GM13976 (cell line): Measurements from ENCODE around the gene CENPF.

Experiments
- DNase-seq: peaks from one replicate; pipeline ENCODE4 v3.0.0; 2012; ENCODE audit warnings: low spot score
- in situ Hi-C: fragments of 300-500 bp; cut with MboI; formaldehyde crosslinking; loops from one replicate; pipeline ENCODE4 v1.12.0; 2022; ENCODE audit warnings: low sequenced_read_pairs, mixed read lengths, inconsistent platforms; ENCODE audit not compliant: unreplicated experiment
- TF ChIP-seq, protein P1 (sequence below): IDR thresholded peaks from 2 replicates; pipeline ENCODE4 v1.5.1; 2012; ENCODE audit warnings: borderline replicate concordance, mild to moderate bottlenecking; ENCODE audit not compliant: insufficient read depth; ENCODE audit errors: extremely low read depth, missing control alignments, control extremely low read depth

CENPF gene

DNA sequence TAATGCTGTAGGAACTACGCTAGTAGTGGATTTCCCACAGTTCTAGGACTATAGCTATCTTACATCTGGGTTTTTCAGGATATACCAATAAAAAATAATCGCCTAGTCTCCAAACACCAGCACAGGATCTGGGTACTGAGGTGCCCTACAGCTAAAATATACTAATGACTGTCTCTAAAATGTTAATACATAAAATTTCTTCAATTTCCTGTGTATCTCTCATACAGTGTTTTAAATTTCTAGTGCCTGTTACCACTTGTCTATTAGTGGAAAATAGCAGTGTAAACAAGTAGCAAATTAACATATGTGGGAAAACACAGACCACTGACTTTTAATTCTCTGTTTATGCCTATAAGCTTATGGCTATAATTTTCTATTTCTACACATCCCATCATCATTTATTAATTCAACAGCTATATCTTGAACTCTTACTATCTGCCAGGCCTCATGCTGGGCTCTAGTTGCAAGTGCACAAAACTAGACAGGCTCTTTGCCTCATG is 35.5 kb upstream of the CENPF start:
- DNase-seq = no peak
- in situ Hi-C loops = no loop called here
- TF ChIP-seq, protein P1, sequence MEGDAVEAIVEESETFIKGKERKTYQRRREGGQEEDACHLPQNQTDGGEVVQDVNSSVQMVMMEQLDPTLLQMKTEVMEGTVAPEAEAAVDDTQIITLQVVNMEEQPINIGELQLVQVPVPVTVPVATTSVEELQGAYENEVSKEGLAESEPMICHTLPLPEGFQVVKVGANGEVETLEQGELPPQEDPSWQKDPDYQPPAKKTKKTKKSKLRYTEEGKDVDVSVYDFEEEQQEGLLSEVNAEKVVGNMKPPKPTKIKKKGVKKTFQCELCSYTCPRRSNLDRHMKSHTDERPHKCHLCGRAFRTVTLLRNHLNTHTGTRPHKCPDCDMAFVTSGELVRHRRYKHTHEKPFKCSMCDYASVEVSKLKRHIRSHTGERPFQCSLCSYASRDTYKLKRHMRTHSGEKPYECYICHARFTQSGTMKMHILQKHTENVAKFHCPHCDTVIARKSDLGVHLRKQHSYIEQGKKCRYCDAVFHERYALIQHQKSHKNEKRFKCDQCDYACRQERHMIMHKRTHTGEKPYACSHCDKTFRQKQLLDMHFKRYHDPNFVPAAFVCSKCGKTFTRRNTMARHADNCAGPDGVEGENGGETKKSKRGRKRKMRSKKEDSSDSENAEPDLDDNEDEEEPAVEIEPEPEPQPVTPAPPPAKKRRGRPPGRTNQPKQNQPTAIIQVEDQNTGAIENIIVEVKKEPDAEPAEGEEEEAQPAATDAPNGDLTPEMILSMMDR = no peak

DNA sequence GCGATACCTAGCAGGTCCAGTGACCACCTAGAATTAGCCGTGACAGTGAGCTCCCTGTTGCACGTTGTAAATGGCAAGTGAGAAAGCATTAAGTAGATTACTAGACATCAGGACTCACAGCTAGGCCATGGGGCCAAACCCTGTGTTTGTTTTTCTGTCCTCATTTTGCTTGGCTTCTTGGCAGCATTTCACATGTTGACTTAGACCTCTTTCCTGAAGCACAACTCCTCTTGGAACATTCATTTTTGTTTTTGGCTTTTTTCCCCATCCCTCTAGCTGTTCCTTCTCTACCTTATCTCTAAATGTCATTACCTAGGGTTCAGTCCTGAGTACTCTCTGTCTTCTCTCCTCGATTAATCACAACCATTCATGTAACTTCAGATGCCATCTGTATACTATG is 34.7 kb upstream of the CENPF start:
- in situ Hi-C loops = no loop called here

DNA sequence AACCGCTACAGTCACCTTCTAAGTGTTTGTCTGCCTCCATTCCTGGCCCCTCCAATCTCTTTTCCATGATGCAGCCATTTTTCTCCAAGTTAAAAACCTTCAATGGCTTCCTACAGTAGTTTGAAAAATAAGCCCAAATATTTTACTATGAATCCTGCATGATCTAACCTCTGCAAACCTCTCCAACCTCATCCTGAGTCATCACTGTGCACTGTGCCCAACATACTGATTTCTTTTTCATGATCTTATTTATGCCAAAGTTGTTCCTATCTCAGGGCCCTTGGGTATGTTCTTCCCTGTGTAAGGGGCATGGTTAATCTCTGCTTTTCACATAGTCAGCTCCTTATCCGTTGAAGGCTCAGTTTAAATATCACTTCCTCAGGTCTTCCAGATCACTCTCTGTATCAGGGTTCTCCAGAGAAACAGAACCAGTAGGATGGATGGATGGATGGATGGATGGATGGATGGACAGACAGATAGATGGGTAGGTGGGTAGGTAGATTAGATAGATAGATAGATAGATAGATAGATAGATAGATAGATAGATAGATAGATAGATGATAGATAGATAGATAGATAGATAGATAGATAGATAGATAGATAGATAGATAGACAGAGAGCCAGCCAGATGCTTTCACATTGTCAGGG is 33.5 kb upstream of the CENPF start:
- no peak for DNase-seq
- in situ Hi-C loops = no loop called here
- TF ChIP-seq, protein P1 = no peak

More for the DNA sequence above, 34.7 kb upstream of the CENPF start:
- DNase-seq = no peak
- TF ChIP-seq, protein P1 = no peak

DNA sequence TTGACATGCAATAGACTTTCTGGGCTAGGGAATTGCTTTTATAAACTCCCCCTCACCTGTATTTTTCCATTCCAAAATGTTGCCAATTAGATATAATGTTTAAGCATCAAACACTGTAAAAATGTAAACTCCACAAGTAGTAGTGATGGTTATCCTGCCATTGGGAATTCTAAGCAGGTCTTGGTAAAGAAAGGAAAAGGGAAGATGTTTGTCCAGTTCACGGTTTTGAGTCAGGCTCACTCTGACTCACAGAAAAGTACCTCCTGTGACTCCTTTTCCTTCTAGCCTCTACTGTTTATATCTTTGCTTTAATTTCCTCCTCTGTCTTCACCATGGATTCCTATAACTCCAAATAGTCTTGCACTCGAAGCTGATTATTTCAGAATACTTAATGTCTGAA is 32.6 kb upstream of the CENPF start:
- no peak for DNase-seq
- TF ChIP-seq, protein P1 = no peak
- in situ Hi-C loops = no loop called here

DNA sequence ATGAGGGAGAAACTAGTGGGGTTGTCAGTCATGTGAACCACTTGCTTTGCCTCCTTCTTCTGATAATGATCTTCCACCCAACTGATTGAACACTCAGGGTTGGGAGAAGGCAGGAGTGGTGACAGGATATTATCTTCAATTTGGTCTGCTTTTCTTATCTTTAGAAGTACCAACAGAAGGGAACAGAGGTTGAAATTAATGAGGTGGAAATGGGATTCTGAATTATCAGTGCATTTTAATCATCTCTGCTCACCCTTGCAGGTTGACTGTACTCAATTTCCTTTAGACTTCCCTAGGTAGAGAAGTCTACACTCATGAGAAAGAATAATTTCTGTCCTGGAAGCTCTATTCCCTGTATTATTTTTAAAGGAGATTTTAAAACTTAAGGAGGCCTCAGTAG is 31.7 kb upstream of the CENPF start:
- TF ChIP-seq, protein P1 = no peak
- in situ Hi-C loops = no loop called here
- DNase-seq = no peak

DNA sequence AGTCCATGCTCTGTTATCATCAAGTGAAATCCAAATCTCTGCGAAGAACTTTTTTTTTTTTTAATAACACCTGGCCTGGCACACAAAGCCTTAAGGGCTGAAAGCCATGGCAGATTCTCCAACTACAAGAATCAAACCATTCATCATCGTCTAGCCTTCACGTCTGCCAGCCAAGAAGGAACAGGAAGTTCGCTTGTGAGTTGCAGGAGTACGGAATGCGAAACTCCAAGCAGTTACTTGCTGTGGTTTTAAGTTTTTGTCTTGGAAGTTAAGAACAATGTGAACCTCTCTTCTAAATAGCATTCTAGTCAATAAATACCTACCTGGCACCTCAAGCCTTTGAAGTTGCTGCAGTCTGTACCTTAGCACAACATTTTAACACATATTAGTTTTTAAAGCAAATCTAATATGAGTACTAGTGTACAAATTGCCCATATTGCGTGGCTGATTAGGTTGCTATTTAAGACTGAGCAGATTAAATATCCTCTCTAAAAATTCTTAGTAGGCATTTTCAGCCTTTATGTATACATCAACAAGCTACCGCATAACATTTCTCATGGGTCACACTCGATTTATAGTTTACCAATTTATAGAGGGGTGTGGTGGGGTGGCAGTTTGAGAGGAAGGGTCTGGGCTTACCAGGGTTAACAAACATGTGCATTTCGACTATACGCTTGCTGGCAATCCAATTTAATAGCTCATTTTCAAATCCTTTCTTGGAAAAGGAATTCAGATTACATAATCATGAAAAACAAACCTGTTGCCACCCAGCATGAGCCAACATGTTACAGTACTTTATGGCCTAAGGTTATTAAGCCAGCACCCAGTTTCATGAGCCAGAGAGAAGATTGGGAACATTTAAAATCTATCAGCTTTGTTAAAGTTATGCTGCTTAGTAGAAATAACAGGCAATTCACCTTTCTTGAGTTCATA is 29.3 kb upstream of the CENPF start:
- TF ChIP-seq, protein P1 = no peak
- DNase-seq = no peak
- in situ Hi-C loops = no loop called here
